ENCODE measurements around the gene SUGCT. TPM values are rescaled to one million over a fixed set of nuclear protein-coding genes. Genes with fewer than 3 reads are reported as not detected.

Gene SUGCT
- total RNA-seq, 1 experiment from 2014 or later: 5.4 TPM

- Mint-ChIP-seq H3K4me3 (no peak overlapping the region), H3K4me1 (peaks cover 5 to 6% of the 10 kb centered on the region in 2 experiments; a peak in 3 of 4 replicates), H3K36me3 (ENCODE audit: insufficient read depth in 1 of 3, low read depth in 3 of 3) (no peaks in the 10 kb centered on the region), H3K27me3 (ENCODE audit: low read depth) (no peaks in the 10 kb centered on the region; the same call in 1 of the 2 replicates), H3K9me3 (no peaks in the 10 kb centered on the region), H3K27ac (peak overlapping the region in 1 of 3 experiments; percentile 28; a peak in 1 of 7 replicates)
- H2BK20ac ChIP-seq (ENCODE audit: low read depth, low read length, poor library complexity, severe bottlenecking): no peak overlapping the region
- H3K18ac ChIP-seq (ENCODE audit: insufficient read length, low read depth, low read length): no peak overlapping the region
- no peaks in the 10 kb centered on the region for H3K9me3 ChIP-seq (ENCODE audit: control insufficient read depth, low read depth, low read length)
- H2BK120ac ChIP-seq (ENCODE audit: low read depth, low read length, poor library complexity, severe bottlenecking): no peak overlapping the region
- H4K91ac ChIP-seq (ENCODE audit: insufficient read length, low read depth, low read length): no peak overlapping the region
- no peak overlapping the region for H2BK5ac ChIP-seq (ENCODE audit: insufficient read length, low read length)
- WGBS (ENCODE audit: extremely low coverage, insufficient read length, low lambda C conversion rate): no CpG with 5 or more reads among the region's 1 CpG
- H4K8ac ChIP-seq (replicated peaks; ENCODE audit: insufficient read length, low read depth, low read length): no peak overlapping the region
- no peak overlapping the region for H3K4ac ChIP-seq (ENCODE audit: low read depth, low read length)
- no peak overlapping the region for H2AFZ ChIP-seq (ENCODE audit: low read length)
- no peak for TF ChIP-seq CTCF (conservative IDR thresholded peaks at IDR 0.05)
- no peaks in the 10 kb centered on the region for H3K4me1 ChIP-seq (ENCODE audit: insufficient read depth, low read length)
- H3K56ac ChIP-seq (ENCODE audit: insufficient read length, low read depth, low read length): no peak overlapping the region
- no peak overlapping the region for H3K14ac ChIP-seq (ENCODE audit: insufficient read depth, low read length)
- no peaks in the 10 kb centered on the region for H3K79me1 ChIP-seq (ENCODE audit: insufficient read depth, low read depth, low read length, poor library complexity, severe bottlenecking)
- H4K5ac ChIP-seq (ENCODE audit: insufficient read length, low read depth, low read length): no peak overlapping the region
- no peak overlapping the region for H3K27ac ChIP-seq (ENCODE audit: insufficient read length, low read depth, low read length)
- no peak overlapping the region for H3K4me2 ChIP-seq (ENCODE audit: insufficient read depth, insufficient read length, low read length)
- no peaks in the 10 kb centered on the region for H3K27me3 ChIP-seq (ENCODE audit: insufficient read depth, low read length)
- H3K79me2 ChIP-seq (ENCODE audit: insufficient read depth, low read length): no peaks in the 10 kb centered on the region
- no peak overlapping the region for H3T11ph ChIP-seq (ENCODE audit: low read length)
- no peaks in the 10 kb centered on the region for H4K20me1 ChIP-seq (ENCODE audit: control insufficient read depth, insufficient read depth, insufficient read length)
- no peak overlapping the region for H2AK5ac ChIP-seq (ENCODE audit: insufficient read length, low read length)
- no peak overlapping the region for H2BK12ac ChIP-seq (ENCODE audit: insufficient read length, low read depth, low read length)
- no peak overlapping the region for H3K23ac ChIP-seq (ENCODE audit: insufficient read length, low read depth, low read length)
- H2BK15ac ChIP-seq (ENCODE audit: low read depth, low read length): no peak overlapping the region
- no peak for DNase-seq
- no peak overlapping the region for H3K9ac ChIP-seq (ENCODE audit: extremely low read depth, insufficient read length, low read length)
- H3K23me2 ChIP-seq (ENCODE audit: insufficient read length, low read depth, low read length, poor library complexity, severe bottlenecking): no peaks in the 10 kb centered on the region
These were observed 97.0 kb downstream of the SUGCT start for GRCh38 chr7:40231796-40232195.
